Breast epithelium (tissue), 3 donors: ENCODE results near the gene BRIX1.

Experiments
- POLR2A ChIP-seq: fragments of 450-650 bp; IDR thresholded peaks from one replicate; pipeline ENCODE4 v1.6.1; 2016; ENCODE audit warnings: antibody characterized with exemption, mild to moderate bottlenecking, moderate library complexity
- POLR2AphosphoS5 ChIP-seq, 3 donors: sonication (generic); formaldehyde crosslinking; IDR thresholded peaks; one replicate each; pipeline ENCODE4 v1.6.1; 2017; ENCODE audit warnings: antibody characterized with exemption in 3 of 3
- TF ChIP-seq, protein P1 (sequence below), 3 donors: fragments of 450-650 bp; IDR thresholded peaks; one replicate each; pipeline ENCODE4 v1.5.1; 2016 to 2017; ENCODE audit warnings: antibody characterized with exemption in 3 of 3, mild to moderate bottlenecking in 3 of 3, moderate library complexity in 3 of 3

DNA sequence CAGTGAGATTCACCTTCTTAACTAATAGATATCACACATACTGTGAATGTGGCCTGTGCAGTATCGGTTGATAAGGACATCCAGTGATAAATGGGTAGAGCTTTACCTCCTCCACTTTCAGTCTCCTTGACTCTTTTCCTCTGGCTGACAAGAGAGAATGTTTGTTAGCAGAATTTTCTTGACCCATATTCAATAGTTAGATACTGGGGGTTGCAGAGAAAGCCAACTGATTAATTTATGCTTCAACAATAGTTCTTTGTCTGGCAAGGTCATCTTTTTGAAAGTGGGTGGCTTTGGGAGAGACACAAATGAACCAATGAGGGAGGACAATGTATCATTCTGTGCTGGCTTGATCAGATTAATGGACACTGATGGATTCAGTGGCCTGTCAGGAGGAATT, 46.3 kb upstream of the BRIX1 start:
- TF ChIP-seq, protein P1, sequence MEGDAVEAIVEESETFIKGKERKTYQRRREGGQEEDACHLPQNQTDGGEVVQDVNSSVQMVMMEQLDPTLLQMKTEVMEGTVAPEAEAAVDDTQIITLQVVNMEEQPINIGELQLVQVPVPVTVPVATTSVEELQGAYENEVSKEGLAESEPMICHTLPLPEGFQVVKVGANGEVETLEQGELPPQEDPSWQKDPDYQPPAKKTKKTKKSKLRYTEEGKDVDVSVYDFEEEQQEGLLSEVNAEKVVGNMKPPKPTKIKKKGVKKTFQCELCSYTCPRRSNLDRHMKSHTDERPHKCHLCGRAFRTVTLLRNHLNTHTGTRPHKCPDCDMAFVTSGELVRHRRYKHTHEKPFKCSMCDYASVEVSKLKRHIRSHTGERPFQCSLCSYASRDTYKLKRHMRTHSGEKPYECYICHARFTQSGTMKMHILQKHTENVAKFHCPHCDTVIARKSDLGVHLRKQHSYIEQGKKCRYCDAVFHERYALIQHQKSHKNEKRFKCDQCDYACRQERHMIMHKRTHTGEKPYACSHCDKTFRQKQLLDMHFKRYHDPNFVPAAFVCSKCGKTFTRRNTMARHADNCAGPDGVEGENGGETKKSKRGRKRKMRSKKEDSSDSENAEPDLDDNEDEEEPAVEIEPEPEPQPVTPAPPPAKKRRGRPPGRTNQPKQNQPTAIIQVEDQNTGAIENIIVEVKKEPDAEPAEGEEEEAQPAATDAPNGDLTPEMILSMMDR (IDR thresholded peaks at IDR 0.05), result no peak
- TF ChIP-seq POLR2A (no peak), POLR2AphosphoS5 (IDR thresholded peaks at IDR 0.05) (no peak)
